HG03520 (cell line): Measurements from ENCODE around the gene KIN.
"Not testable (repeated sequence)": the region's sequence is repeated elsewhere in the genome, so short reads cannot be mapped to it uniquely, and the experiment has no call there.

Experiments
- ATAC-seq: cut with Tn5 transposase; IDR thresholded peaks from one replicate; pipeline ENCODE4 v1.9.1; 2021; ENCODE audit warnings: mild to moderate bottlenecking, moderate library complexity; ENCODE audit not compliant: unreplicated experiment

Gene KIN

GRCh38 chr10:7794251-7795026, 6.6 kb upstream of the KIN start:
- ATAC-seq, result no peak

GRCh38 chr10:7792541-7792940, 4.7 kb upstream of the KIN start:
- no peak for ATAC-seq

GRCh38 chr10:7789390-7789789, 1.6 kb upstream of the KIN start:
- no peak for ATAC-seq

- ATAC-seq, result peak; percentile 15
These were observed 970 bp upstream of the KIN start for GRCh38 chr10:7788639-7789286.

GRCh38 chr10:7787150-7787856, 490 bp downstream of the KIN start:
- ATAC-seq, result peak; percentile 10

GRCh38 chr10:7786430-7786829, 1.4 kb downstream of the KIN start:
- ATAC-seq, result no peak

- not testable (repeated sequence) for ATAC-seq
These were observed 5.6 kb downstream of the KIN start for GRCh38 chr10:7782194-7782593.

- ATAC-seq, result no peak
These were observed 11.0 kb downstream of the KIN start for GRCh38 chr10:7776777-7777176.

- no peak for ATAC-seq
These were observed 13.7 kb downstream of the KIN start for GRCh38 chr10:7773845-7774801.

GRCh38 chr10:7768417-7768816, 19.4 kb downstream of the KIN start:
- no peak for ATAC-seq

- ATAC-seq, result no peak
These were observed 20.6 kb downstream of the KIN start for GRCh38 chr10:7767209-7767608.

GRCh38 chr10:7766241-7766640, 21.6 kb downstream of the KIN start:
- no peak for ATAC-seq

- ATAC-seq, result no peak
These were observed 23.9 kb downstream of the KIN start for GRCh38 chr10:7763929-7764328.

GRCh38 chr10:7756360-7756992, 31.3 kb downstream of the KIN start:
- ATAC-seq, result no peak

GRCh38 chr10:7755103-7755502, 32.7 kb downstream of the KIN start:
- ATAC-seq, result no peak

- no peak for ATAC-seq
These were observed 35.5 kb downstream of the KIN start for GRCh38 chr10:7752251-7752650.

GRCh38 chr10:7750222-7750621, 37.6 kb downstream of the KIN start:
- no peak for ATAC-seq

GRCh38 chr10:7748637-7749036, 39.2 kb downstream of the KIN start:
- ATAC-seq, result not testable (repeated sequence)

GRCh38 chr10:7744307-7744706, 43.5 kb downstream of the KIN start:
- ATAC-seq, result no peak
